ENCODE data around the gene EIF4G2. TPM values are rescaled to one million over a fixed set of nuclear protein-coding genes. Genes with fewer than 3 reads are reported as not detected.

EIF4G2 gene
- total and polyA plus RNA-seq, 2 of the 8 experiments (the other 6 are each of a cell fraction or from before 2014, with no cell fraction given): 438 to 964 TPM

GRCh38 chr11:10813945-10814344 is 5.2 kb upstream of the EIF4G2 start:
- Histone ChIP-seq H3K18ac (ENCODE audit: extremely low read depth, low read length) (no peak overlapping the region), H2BK15ac (ENCODE audit: low read length) (no peak overlapping the region), H3K14ac (ENCODE audit: insufficient read length) (no peak overlapping the region), H3K23ac (ENCODE audit: insufficient read length) (no peak overlapping the region), H3K27ac (ENCODE audit: low read depth, low read length) (no peak overlapping the region), H2BK120ac (replicated peaks; ENCODE audit: low read depth, low read length) (no peak overlapping the region), H3K9ac (replicated peaks in 1 of 4; ENCODE audit: extremely low read depth in 1 of 4, low read depth in 3 of 4, low read length in 3 of 4) (no peak overlapping the region), H4K20me1 (replicated peaks in 1 of 2; ENCODE audit: control insufficient read depth in 1 of 2, insufficient read depth in 2 of 2, low read length in 2 of 2) (no peaks in the 10 kb centered on the region), H2AK5ac (ENCODE audit: low read depth, low read length) (no peak overlapping the region), H4K8ac (ENCODE audit: extremely low read depth, insufficient read depth, low read length) (no peak overlapping the region), H3K36me3 (ENCODE audit: control insufficient read depth in 2 of 4, insufficient read depth in 4 of 4, low read length in 3 of 4) (no peaks in the 10 kb centered on the region), H3K27me3 (replicated peaks in 1 of 4; ENCODE audit: control insufficient read depth in 3 of 4, extremely low read depth in 1 of 4, insufficient read depth in 3 of 4, low read length in 3 of 4) (no peaks in the 10 kb centered on the region), H3K23me2 (ENCODE audit: low read depth, low read length) (peaks cover 5% of the 10 kb centered on the region), H3K4ac (replicated peaks; ENCODE audit: insufficient read length, low read depth, low read length) (no peak overlapping the region), H3K9me3 (ENCODE audit: insufficient read depth in 2 of 2, low read depth in 1 of 2, low read length in 1 of 2) (no peaks in the 10 kb centered on the region), H2BK5ac (ENCODE audit: low read depth, low read length) (no peak overlapping the region), H3K4me3 (ENCODE audit: extremely low read depth in 1 of 4, insufficient read depth in 2 of 4, low read depth in 3 of 4, low read length in 4 of 4) (no peak overlapping the region), H3K79me2 (ENCODE audit: control insufficient read depth in 1 of 2, insufficient read depth in 2 of 2, low read length in 2 of 2) (no peaks in the 10 kb centered on the region), H4K91ac (replicated peaks; ENCODE audit: insufficient read length, low read length) (no peak overlapping the region), H2BK20ac (ENCODE audit: low read length) (no peak overlapping the region), H3K79me1 (ENCODE audit: low read depth, low read length) (peaks cover 2% of the 10 kb centered on the region; the same call in 1 of the 2 replicates), H2AFZ (ENCODE audit: low read length) (no peak overlapping the region), H3K4me1 (replicated peaks in 1 of 4; ENCODE audit: control insufficient read depth in 3 of 4, insufficient read depth in 4 of 4, low read length in 3 of 4) (peaks cover 0 to 5% (median 2%) of the 10 kb centered on the region in 4 experiments; a peak in 2 of 7 replicates), H3K4me2 (ENCODE audit: insufficient read depth in 1 of 2, low read depth in 2 of 2, low read length in 2 of 2) (no peak overlapping the region), H2BK12ac (ENCODE audit: low read depth, low read length) (no peak overlapping the region), H3K56ac (replicated peaks; ENCODE audit: insufficient read length, low read depth, low read length) (no peak overlapping the region), H4K5ac (ENCODE audit: insufficient read length, low read depth, low read length) (no peak overlapping the region)
- ChIA-PET POLR2A (ENCODE audit: partially characterized antibody) (interaction anchor here (0.7 to 20.1 kb wide), 2 partner anchors 18 to 1095 kb away, joined by 3 to 595 read pairs; partner anchors contain the start of gene EIF4G2), CTCF (ENCODE audit: partially characterized antibody) (interaction anchor here (0.9 to 1.0 kb wide), 2 partner anchors 21 to 111 kb away, joined by 3 read pairs; no protein-coding TSS in a partner anchor)
- FAIRE-seq (no peak), DNase-seq (ENCODE audit: low read depth in 1 of 2, low spot score in 2 of 2) (no peak)
- no peak for TF ChIP-seq CREB1 (IDR thresholded peaks at IDR 0.05)

Data from H1 (cell line).